HCT116 (cell line): ENCODE results near the gene BLTP3A.

Experiments used
- EZH2 ChIP-seq: fragments of 200-600 bp; sonication (generic); IDR thresholded peaks from 2 replicates; pipeline ENCODE4 v1.6.1; 2017; ENCODE audit warnings: antibody characterized with exemption, mixed run types
- RAD21 ChIP-seq: IDR thresholded peaks from 2 replicates; pipeline ENCODE4 v1.6.1; 2012; ENCODE audit warnings: low read depth, mild to moderate bottlenecking
- TF ChIP-seq, protein P1 (sequence below), 3 experiments: fragments of 200-600 bp in 1 of 3; sonication (generic) in 1 of 3; IDR thresholded peaks in 2 of 3; conservative IDR thresholded peaks in 1 of 3; 2 replicates each; pipeline ENCODE4 v1.5.1; 2012 to 2017; ENCODE audit warnings: low read depth in 2 of 3, low read length in 2 of 3, antibody characterized with exemption in 1 of 3, borderline replicate concordance in 1 of 3, control low read depth in 1 of 3, mild to moderate bottlenecking in 1 of 3, mixed read lengths in 1 of 3, mixed run types in 1 of 3, moderate library complexity in 1 of 3; ENCODE audit not compliant: insufficient read depth in 1 of 3

DNA sequence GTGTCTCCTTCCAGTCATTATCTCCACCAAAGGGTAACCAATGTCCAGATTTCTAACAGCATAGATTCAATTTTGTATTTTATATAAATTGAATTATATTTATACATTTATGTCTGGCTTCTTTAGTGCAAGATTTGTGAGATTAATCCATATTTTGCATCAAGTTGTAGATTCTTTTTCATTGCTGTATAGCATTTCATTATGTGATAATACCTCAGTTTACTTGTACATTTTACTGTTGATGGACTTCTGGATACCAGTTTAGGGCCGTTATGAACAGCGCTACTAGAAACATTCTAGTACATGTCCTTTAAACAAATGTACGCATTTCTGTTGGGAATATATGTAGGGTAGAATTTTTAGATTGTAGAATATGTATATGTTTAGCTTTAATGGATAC is 6.2 kb downstream of the BLTP3A start:
- TF ChIP-seq RAD21, result no peak
- TF ChIP-seq EZH2, result no peak
- TF ChIP-seq, protein P1, sequence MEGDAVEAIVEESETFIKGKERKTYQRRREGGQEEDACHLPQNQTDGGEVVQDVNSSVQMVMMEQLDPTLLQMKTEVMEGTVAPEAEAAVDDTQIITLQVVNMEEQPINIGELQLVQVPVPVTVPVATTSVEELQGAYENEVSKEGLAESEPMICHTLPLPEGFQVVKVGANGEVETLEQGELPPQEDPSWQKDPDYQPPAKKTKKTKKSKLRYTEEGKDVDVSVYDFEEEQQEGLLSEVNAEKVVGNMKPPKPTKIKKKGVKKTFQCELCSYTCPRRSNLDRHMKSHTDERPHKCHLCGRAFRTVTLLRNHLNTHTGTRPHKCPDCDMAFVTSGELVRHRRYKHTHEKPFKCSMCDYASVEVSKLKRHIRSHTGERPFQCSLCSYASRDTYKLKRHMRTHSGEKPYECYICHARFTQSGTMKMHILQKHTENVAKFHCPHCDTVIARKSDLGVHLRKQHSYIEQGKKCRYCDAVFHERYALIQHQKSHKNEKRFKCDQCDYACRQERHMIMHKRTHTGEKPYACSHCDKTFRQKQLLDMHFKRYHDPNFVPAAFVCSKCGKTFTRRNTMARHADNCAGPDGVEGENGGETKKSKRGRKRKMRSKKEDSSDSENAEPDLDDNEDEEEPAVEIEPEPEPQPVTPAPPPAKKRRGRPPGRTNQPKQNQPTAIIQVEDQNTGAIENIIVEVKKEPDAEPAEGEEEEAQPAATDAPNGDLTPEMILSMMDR (IDR thresholded peaks at IDR 0.05 in 2 of 3, conservative IDR thresholded peaks at IDR 0.05 in 1 of 3; ENCODE audit: borderline replicate concordance in 1 of 3, insufficient read depth in 1 of 3, low read depth in 2 of 3, low read length in 2 of 3), result no peak
